ENCODE measurements around the gene MED16.
"Not testable (repeated sequence)": the region's sequence is repeated elsewhere in the genome, so short reads cannot be mapped to it uniquely, and the experiment has no call there.

MED16 gene

GRCh38 chr19:843836-844545 is 49.0 kb downstream of the MED16 start:
- H3K9me2 ChIP-seq (replicated peaks; ENCODE audit: insufficient read depth, low read length): no peaks in the 10 kb centered on the region
- H2AFZ ChIP-seq (ENCODE audit: low read depth, low read length, severe bottlenecking): no peak overlapping the region
- no peaks in the 10 kb centered on the region for H3F3A ChIP-seq (ENCODE audit: insufficient read depth)
- no peaks in the 10 kb centered on the region for H3K36me3 ChIP-seq (ENCODE audit: low read length)
- H3K9ac ChIP-seq (ENCODE audit: low read length): no peak overlapping the region
- no peak overlapping the region for H3K27ac ChIP-seq (ENCODE audit: low read depth, low read length)
- no peak overlapping the region for H3K4me3 ChIP-seq (ENCODE audit: insufficient read depth, low read length, poor library complexity, severe bottlenecking)
- H3K4me2 ChIP-seq (ENCODE audit: low read depth, low read length, poor library complexity, severe bottlenecking): no peak overlapping the region
- no peaks in the 10 kb centered on the region for H4K20me1 ChIP-seq (ENCODE audit: low read depth, low read length)
- H3K27me3 ChIP-seq (ENCODE audit: low read length): no peaks in the 10 kb centered on the region
- H3K79me2 ChIP-seq (ENCODE audit: insufficient read depth, low read length): no peaks in the 10 kb centered on the region
- TF ChIP-seq EZH2phosphoT487 (conservative IDR thresholded peaks at IDR 0.05; ENCODE audit: low read length) (no peak), CTCF (IDR thresholded peaks at IDR 0.05; ENCODE audit: insufficient read depth, low read length, poor library complexity, severe bottlenecking) (no peak)
- H3K9me3 ChIP-seq (ENCODE audit: insufficient read depth, low read length): no peaks in the 10 kb centered on the region

- no peak overlapping the region for H3K4me2 ChIP-seq (ENCODE audit: low read depth, low read length, poor library complexity, severe bottlenecking)
These were observed 49.7 kb downstream of the MED16 start for GRCh38 chr19:843180-843835.

GRCh38 chr19:842802-843179 is 50.2 kb downstream of the MED16 start:
- H3K4me2 ChIP-seq (ENCODE audit: low read depth, low read length, poor library complexity, severe bottlenecking); H3K9ac ChIP-seq (ENCODE audit: low read length); H3K79me2 ChIP-seq (ENCODE audit: insufficient read depth, low read length); H3K36me3 ChIP-seq (ENCODE audit: low read length); H2AFZ ChIP-seq (ENCODE audit: low read depth, low read length, severe bottlenecking); H3K4me3 ChIP-seq (ENCODE audit: insufficient read depth, low read length, poor library complexity, severe bottlenecking); H3F3A ChIP-seq (ENCODE audit: insufficient read depth); H3K27ac ChIP-seq (ENCODE audit: low read depth, low read length); H3K9me2 ChIP-seq (replicated peaks; ENCODE audit: insufficient read depth, low read length); H3K9me3 ChIP-seq (ENCODE audit: insufficient read depth, low read length); H4K20me1 ChIP-seq (ENCODE audit: low read depth, low read length); H3K27me3 ChIP-seq (ENCODE audit: low read length): not testable (repeated sequence)

More at GRCh38 chr19:843180-843835, 49.7 kb downstream of the MED16 start:
- Histone ChIP-seq H3K27me3 (ENCODE audit: low read length) (no peaks in the 10 kb centered on the region), H3F3A (ENCODE audit: insufficient read depth) (no peaks in the 10 kb centered on the region), H3K27ac (ENCODE audit: low read depth, low read length) (no peak overlapping the region), H3K9me3 (ENCODE audit: insufficient read depth, low read length) (no peaks in the 10 kb centered on the region), H3K36me3 (ENCODE audit: low read length) (no peaks in the 10 kb centered on the region), H3K9me2 (replicated peaks; ENCODE audit: insufficient read depth, low read length) (no peaks in the 10 kb centered on the region), H3K9ac (ENCODE audit: low read length) (no peak overlapping the region), H2AFZ (ENCODE audit: low read depth, low read length, severe bottlenecking) (no peak overlapping the region), H3K4me3 (ENCODE audit: insufficient read depth, low read length, poor library complexity, severe bottlenecking) (no peak overlapping the region), H3K79me2 (ENCODE audit: insufficient read depth, low read length) (no peaks in the 10 kb centered on the region), H4K20me1 (ENCODE audit: low read depth, low read length) (no peaks in the 10 kb centered on the region)
- TF ChIP-seq EZH2phosphoT487 (conservative IDR thresholded peaks at IDR 0.05; ENCODE audit: low read length) (no peak), CTCF (IDR thresholded peaks at IDR 0.05; ENCODE audit: insufficient read depth, low read length, poor library complexity, severe bottlenecking) (no peak)

GRCh38 chr19:840519-841206 is 52.3 kb downstream of the MED16 start, which contains the start of gene PRTN3:
TSS of gene PRTN3 (plus strand) at chr19:840999. CDS start at chr19:841009, 10 bp downstream.
- H3K36me3 ChIP-seq (ENCODE audit: low read length): no peaks in the 10 kb centered on the region
- H3K9me2 ChIP-seq (replicated peaks; ENCODE audit: insufficient read depth, low read length): no peaks in the 10 kb centered on the region
- H3K27me3 ChIP-seq (ENCODE audit: low read length): no peaks in the 10 kb centered on the region
- no peak within 1 kb of the TSS for H3K4me3 ChIP-seq (ENCODE audit: insufficient read depth, low read length, poor library complexity, severe bottlenecking)
- TF ChIP-seq CTCF (IDR thresholded peaks at IDR 0.05; ENCODE audit: insufficient read depth, low read length, poor library complexity, severe bottlenecking): no peak
- TF ChIP-seq EZH2phosphoT487 (conservative IDR thresholded peaks at IDR 0.05; ENCODE audit: low read length): no peak
- no peaks in the 10 kb centered on the region for H4K20me1 ChIP-seq (ENCODE audit: low read depth, low read length)
- no peak within 1 kb of the TSS for H3K27ac ChIP-seq (ENCODE audit: low read depth, low read length)
- no peaks in the 10 kb centered on the region for H3K79me2 ChIP-seq (ENCODE audit: insufficient read depth, low read length)
- no peaks in the 10 kb centered on the region for H3K9me3 ChIP-seq (ENCODE audit: insufficient read depth, low read length)
- no peak within 1 kb of the TSS for H3K4me2 ChIP-seq (ENCODE audit: low read depth, low read length, poor library complexity, severe bottlenecking)
- H3K9ac ChIP-seq (ENCODE audit: low read length): no peak within 1 kb of the TSS
- H2AFZ ChIP-seq (ENCODE audit: low read depth, low read length, severe bottlenecking): no peak within 1 kb of the TSS
- no peaks in the 10 kb centered on the region for H3F3A ChIP-seq (ENCODE audit: insufficient read depth)
